GM21737 (cell line): Measurements from ENCODE around the gene XBP1.
"Not testable (repeated sequence)": the region's sequence is repeated elsewhere in the genome, so short reads cannot be mapped to it uniquely, and the experiment has no call there.

Source experiments
- ATAC-seq: cut with Tn5 transposase; IDR thresholded peaks from one replicate; pipeline ENCODE4 v1.9.1; 2021; ENCODE audit warnings: mild to moderate bottlenecking, moderate library complexity; ENCODE audit not compliant: unreplicated experiment

The XBP1 gene

DNA sequence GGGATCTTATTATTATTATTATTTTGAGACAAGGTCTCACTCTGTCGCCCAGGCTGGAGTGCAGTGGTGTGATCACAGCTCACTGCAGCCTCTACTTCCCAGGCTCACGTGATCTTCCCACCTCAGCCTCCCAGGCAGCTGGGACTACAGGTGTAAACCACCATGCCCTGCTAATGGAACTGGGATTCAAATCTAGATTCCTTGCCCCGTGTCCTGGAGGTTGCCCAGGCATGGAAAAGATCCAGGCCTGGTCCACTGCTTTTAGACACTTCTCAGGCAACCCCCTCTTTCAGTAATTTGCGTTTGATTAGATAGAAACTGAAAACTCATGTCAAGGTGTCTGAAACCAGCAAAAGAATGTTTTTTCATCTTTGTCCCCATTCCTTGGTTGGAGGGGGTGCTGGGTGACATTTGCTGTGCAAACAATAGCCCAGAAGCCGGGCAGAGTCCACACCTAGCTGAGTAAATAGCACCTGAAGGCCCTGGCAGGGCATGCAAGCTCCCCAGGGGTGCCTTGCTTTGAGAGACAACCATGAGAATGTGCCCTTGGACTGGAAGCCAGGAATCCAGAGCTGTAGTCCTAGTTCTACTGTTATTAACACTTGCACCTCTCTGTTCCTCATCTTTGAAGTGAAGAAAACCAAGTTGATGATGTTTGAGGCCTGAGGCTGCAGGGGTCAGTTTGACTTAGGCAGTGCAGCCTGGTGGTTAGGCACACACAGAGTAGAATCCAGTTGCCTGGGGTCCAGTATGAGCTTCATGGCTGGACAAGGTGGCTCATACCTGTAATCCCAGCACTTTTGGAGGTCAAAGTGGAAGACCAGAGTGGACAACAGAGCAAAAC, 19.1 kb upstream of the XBP1 start:
- ATAC-seq = no peak

DNA sequence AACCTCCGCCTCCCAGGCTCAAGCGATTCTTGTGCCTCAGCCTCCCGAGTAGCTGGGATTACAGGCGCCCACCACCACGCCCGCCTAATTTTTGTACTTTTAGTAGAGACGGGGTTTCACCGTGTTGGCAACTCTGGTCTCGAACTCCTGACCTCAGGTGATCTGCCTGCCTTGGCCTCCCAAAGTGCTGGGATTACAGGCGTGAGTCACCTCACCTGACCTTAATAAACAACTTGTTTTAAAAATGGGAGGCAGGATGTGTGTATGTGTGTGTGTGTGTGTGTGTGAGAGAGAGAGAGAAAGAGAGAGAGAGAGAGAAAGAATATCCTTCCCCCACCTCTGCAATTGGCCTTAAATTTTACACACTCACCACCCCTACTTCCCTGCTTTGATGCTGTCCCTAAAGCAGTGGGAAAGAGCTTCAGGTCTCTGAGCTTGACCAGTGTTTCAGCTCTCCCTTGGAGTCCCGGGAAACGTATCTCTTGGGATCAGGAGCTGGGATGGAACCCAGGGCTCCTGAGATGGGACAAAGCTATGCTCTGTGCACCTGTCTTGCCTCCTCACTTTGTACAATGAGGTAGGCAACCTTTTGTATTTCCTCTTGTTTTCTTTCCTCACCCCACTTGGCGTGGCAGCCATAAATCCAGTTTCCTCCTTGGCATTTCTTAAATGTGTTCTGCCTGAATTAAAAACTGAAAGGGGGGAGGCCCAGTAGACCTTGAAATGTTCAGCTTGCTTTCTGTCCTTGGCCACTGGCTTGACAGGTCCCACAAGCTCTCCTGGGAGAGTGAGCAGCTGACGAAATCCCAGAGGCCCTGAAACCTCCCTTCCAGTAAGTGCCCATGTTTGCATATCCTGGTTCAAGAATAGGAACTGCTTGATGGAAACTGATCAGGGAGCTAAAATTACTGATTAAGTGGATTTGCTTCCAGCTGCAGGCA, 17.8 kb upstream of the XBP1 start:
- ATAC-seq = no peak

DNA sequence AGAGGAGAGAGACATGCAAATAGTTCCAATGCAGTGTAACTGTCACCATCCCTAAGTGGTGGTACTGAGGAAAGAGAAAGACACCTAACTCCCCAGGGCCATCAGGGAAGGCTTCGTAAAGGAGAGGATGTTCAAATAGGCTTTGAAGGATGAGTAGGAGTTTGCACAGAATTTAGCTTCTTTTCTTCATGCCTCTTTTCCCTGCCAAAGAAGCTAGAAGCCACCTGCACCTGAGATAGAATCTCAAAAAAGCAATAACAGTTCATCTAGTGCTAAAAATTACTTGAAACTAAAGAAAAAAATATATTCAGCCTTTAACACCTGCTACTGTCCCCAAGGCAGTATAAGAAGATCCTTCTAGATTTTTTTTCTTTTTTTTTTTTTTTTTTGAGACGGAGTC, 16.7 kb upstream of the XBP1 start:
- ATAC-seq = no peak

DNA sequence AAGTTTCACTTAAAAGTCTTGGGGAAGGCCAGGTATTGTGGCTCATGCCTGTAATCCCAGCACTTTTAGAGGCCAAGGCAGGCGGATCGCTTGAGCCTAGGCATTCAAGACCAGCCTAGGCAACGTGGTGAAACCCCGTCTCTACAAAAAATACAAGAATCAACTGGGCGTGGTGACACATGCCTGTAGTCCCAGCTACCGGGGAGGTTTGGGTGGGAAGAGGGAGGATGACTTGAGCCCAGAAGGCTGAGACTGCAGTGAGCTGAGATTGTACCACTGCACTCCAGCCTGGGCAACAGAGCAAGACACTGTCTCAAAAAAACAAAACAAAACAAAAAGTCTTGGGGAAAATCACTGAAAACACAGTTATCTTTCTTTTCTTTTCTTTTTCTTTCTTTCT, 15.4 kb upstream of the XBP1 start:
- no peak for ATAC-seq

DNA sequence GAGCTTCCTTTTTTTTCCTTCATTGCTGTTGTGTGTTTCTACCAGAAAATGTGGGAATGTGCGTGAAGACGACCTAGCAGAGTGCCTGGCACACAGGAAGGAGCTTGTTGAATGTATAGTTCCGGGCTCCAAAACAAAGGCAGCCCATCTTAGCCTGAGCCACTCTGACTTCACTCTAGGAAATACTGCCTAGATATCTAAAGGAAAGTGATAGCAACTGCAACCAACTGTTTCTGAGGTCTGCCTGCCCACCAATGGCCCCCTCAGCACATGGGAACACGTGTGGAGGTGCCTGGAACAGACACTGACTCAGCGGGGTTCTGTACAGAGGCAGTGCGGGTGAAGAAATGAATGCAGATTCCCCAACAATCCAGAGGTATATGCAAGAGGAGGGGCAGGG, 14.7 kb upstream of the XBP1 start:
- ATAC-seq = no peak

DNA sequence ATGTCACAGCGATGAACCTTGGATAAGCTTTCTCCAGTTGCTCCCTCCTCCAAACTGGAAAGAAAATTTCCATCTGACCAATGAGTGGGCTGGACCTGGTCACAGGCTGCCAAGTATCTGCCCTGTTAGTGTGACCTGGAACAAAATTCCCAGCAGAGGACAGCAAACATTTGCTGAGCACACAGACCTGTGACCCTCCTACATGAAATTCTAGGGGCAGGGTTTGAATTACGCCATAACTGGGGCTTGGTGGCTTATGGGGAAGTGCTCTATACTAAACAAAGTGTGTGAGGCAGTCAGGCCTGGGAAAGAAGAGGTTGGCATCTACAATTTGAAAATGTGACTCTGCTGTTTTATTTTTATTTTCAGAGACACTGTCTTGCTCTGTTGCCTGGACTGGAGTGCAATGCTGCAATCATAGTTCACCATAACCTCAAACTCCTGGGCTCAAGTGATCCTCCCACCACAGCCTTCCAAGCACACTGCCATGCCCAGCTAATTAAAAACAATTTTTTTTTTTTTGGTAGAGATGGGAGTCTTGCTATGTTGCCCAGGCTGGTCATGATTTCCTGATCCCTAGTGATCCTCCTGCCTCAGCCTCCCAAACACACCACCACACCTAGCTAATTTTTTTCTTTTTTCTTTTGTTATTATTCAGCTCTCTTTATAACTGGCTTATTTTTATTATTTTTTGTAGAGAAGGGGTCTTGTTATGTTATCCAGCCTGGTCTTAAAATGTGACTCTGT, 13.6 kb upstream of the XBP1 start:
- no peak for ATAC-seq

DNA sequence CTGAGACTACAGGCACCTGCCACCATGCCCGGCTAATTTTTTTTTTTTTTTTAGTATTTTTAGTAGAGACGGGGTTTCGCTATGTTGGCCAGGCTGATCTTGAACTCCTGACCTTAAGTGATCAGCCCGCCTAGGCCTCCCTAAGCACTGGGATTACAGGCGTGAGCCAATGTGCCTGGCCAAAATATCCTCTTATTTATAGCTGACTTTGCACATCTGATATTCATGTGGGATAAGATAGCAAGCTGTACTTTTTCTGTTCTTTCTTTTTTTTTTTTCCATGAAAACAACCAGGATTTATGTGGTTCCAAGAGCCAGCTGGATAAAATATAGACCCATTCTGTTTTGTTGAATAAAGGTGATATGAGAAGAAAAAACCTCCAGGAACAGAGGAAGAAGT, 12.1 kb upstream of the XBP1 start:
- no peak for ATAC-seq

DNA sequence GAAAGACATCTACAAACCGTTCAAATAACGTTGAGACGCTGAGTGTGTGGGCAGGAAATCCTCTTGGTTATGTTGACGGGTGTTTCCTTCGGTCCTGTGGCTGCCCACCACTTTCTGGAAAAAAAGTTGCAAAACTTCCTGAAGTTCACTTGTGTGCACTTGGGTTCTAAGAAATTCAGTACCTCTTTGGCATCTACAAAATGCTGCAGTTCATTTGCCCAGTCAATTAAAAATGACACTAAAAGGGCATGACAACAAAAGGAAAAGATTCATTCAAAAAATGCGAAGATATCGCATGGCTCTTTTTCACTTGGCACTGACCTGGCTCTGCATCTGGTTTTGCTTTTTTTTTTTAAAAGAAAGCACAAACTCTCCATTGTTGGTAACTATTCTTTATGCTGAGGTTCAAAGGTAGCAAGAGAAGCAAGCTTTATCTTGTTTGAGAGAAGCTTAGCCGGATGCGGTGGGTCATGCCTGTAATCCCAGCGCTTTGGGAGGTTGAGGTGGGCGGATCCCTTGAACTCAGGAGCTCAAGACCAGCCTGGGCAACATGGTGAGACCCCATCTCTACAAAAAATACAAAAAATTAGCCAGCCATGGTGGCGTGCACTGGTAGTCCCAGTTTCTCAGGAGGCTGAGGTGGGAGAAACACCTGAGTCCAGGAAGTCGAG, 10.6 kb upstream of the XBP1 start:
- no peak for ATAC-seq

DNA sequence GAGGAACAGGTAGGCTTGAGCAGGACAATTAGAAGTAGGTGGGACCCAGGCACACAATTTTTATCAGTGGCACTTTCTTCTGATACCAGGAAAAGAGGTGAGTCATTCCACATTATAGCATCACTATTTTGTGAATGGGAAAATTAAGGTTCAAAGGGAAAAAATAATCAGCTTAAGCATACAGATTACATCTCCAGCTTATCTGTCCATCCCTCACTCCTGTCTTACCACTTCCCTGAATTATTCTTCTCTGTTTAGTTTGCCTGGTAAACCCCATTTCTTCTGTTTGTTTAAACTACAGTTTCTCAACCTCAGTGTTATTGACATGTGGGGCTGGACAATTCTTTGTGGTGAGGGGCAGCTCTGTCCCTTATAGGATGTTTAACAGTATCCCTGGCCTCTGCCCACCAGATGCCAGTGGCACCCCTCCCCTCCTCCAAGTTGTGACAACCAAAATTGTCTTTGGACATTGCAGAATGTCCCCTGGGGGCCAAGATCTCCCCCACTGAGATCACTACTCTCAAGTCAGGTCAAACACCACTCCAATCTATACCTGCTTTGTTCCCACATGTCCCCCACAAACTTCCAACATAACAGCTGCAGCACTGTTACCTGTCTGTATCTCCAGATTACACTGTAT, 8.5 kb upstream of the XBP1 start:
- ATAC-seq = no peak

DNA sequence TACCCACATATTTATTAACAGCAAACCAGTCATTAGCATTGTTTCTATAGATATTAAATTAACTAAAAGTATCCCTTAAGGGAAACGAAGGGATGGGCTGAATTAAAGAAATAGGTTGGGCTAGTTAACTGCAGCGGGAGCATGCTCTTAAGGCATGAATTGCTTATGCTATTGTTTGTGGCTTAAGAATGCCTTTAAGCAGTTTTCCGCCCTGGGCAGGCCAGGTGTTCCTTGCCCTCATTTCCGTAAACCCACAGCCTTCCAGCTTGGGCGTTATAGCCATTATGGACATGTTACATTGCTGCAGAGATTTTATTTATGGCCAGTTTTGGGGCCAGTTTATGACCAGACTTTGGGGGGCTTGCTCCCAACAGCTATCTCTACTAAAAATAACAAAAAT, 5.1 kb upstream of the XBP1 start:
- ATAC-seq = not testable (repeated sequence)

DNA sequence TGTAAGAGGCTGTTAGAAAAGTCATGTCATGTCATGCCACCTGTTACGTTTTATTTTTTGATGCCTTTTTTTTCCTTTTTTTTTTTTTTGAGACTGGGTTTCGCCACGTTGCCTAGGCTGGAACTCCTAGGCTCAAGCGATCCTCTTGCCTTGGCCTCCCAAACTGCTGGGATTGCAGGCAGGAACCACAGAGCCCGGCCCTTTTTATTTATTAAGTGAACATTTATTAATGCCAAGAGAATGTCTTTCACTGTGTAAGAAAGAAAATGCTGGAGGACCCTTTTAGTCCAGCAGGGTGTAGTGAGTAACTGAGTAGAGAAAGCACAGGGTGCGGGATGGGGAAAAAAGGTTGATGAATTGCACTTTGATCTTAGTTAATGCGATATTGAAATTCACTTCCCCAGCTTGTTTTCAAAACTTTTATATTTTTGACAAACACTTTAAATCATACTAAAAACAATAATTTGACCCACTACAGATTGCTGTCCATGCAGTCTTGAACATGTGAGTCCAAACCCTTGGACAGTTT, 2.3 kb upstream of the XBP1 start:
- ATAC-seq = no peak

DNA sequence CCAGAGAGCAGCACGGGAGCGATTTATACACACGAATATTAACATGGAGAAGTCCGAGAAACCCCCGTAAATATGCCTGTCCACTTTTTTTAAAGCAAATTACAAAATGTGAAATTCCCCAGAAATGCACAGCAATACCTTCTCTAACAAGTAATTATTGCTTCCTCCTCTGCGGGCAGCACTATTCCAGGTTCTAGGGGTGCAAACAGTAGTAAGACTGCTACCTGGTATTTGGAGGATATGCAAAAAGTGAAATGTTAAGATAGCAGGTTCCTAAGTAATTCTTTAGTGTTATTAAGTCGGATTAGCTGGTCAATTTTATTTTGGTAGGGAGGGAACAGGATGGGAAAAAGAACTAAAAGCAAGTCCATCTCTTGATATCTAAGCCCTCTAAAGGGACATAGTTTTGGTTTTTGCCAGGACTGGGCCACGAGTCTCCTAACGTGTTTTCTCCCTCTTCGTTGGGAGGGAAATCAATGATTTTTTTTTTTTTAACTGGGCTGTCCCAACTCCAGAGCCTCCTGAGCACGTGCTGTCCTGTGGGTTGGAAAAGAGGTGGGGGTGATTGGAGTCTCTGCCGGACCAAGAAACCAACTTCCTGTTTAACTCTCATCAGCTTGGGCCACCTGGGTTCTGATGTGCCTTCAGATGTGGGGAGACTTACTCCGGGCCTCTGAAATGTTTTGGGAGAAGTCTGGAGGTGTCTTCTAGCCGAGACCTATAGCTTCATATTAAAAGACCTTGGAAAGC, 1.7 kb upstream of the XBP1 start:
- ATAC-seq = no peak

DNA sequence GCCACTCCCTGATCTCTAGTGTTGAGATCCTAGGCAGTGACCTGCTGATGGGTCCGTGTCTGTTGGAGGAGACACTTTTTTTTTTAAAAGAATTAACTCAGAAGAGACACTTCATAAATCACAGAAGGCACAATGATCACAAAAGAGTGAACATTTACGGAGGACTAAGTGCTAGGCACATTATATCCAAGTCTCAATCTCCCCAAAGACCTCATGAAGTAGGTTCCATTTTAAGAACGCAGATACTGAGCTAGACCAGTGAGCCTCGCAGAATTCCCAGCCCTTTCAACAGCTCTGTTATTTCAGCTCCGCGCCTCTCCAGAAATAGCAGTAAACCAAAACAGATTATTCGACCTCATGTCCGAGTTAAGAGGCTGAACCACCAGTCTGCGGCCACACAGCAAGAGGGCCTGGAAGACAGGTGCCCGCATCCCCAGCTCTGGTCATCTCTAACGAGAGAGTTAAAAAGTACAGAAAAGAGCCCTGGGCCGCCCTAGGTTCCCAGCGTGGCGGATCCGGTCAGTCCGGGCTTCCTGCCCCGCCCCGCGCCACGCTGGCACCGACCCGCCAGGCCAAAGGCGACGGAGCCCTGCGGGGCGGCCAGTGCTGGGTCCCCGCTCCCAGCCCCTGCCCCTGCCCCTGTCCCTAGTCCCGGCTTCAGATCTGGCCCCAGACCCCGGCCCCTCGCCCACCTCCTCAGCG, 612 bp downstream of the XBP1 start:
- peak; percentile 30 for ATAC-seq

DNA sequence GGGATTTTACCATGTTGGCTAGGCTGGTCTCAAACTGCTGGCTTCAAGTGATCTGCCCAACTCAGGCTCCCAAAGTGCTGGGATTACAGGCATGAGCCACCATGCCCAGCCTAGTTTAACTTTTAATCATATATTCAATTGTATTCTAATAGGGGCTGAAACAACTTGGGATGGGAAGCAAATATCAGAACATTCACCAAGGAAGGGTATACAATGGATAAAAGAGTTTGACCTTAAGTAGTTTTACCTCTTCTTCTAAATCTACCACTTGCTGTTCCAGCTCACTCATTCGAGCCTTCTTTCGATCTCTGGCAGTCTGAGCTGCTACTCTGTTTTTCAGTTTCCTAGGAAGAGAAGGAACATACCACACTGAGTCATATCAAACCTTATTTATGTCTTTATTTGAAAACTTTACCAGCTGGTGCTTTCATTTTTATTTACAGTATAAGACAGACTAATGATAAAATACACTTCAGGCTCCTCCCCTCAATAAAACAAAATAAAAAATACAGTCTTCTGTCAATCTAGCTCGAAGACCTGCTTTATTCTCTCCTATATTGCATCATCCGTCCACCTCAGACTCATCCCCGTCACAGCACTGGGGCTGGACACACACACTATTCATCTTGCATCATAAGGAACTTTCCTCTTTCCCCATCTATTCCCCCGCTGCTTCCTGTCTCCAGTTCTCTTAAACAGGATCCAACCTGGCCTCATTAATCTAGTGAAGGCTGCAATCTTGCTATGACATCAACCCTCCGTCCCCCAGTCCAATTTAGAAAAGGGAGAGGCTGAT, 1.4 kb downstream of the XBP1 start:
- no peak for ATAC-seq

DNA sequence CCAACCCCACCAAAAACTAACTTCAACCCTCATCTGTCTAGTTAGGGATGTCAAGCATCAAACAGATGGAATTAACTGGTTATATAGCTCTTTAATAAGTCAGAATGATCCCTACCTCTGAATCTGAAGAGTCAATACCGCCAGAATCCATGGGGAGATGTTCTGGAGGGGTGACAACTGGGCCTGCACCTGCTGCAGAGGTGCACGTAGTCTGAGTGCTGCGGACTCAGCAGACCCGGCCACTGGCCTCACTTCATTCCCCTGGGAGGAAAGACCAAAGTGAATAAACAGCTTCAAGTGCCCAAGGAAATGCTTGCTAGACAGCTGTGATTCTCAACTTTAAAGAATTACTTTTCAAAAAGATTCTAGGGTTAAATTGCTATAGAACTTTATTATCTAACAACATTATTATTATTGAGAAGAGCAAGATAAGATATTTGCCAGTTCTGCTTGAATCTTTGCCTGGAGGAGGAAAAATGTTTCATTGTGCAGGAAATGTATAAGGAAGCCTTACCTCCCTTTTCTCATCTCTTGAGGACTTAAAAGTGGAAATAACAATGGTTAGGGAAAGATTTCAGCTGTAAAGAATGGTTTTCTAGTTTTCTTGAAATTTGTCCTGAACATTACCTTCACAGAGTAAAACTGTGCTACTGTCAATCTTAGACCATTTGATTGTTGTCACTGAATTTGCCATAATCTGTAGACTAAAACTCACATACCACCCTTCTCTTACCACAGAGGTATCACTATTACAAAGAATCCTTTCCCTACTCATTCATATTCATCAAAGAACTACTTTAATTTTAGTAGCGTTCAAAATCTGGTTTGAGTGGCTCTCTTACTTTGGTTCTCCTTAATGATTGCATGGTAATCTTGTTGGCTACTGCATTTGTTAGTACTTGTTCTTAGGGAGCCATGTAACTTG, 4.2 kb downstream of the XBP1 start:
- ATAC-seq = no peak

DNA sequence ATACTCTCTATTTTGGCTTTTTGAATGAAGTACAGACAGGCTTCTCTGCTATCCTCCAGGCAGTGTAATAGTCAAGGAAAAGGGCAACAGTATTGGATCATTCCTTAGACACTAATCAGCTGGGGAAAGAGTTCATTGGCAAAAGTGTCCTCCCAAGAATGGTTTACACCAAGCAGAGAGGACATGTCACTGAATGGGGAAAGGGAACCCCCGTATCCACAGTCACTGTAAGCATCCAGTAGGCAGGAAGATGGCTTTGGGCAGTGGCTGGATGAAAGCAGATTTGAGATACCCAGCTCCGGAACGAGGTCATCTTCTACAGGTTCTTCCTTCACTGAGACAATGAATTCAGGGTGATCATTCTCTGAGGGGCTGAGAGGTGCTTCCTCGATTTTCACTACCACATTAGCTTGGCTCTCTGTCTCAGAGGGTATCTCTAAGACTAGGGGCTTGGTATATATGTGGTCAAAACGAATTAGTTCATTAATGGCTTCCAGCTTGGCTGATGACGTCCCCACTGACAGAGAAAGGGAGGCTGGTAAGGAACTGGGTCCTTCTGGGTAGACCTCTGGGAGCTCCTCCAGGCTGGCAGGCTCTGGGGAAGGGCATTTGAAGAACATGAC, 5.2 kb downstream of the XBP1 start:
- no peak for ATAC-seq
